HFFc6 (cell line): ENCODE data around the gene CCDC7. TPM values are rescaled to one million over a fixed set of nuclear protein-coding genes. Genes with fewer than 3 reads are reported as not detected.

Source experiments
- DNase-seq: peaks from one replicate; pipeline ENCODE4 v3.0.0-alpha.2; 2018
- H3K27ac Mint-ChIP-seq: 2 replicates; pipeline ENCODE4 v1.8.0; 2020; ENCODE audit warnings: mild to moderate bottlenecking, mixed read lengths
- H3K27me3 Mint-ChIP-seq: 2 replicates; pipeline ENCODE4 v1.8.0; 2021; ENCODE audit warnings: mild to moderate bottlenecking, moderate library complexity, mixed read lengths; ENCODE audit not compliant: insufficient read depth
- H3K36me3 Mint-ChIP-seq: 2 replicates; pipeline ENCODE4 v1.8.0; 2021; ENCODE audit warnings: low read depth, mixed read lengths
- H3K4me1 Mint-ChIP-seq: 2 replicates; pipeline ENCODE4 v1.8.0; 2020; ENCODE audit warnings: low read depth, mixed read lengths
- H3K4me3 Mint-ChIP-seq: 2 replicates; pipeline ENCODE4 v1.8.0; 2020; ENCODE audit warnings: mild to moderate bottlenecking, moderate library complexity, mixed read lengths
- H3K9me3 Mint-ChIP-seq: 2 replicates; pipeline ENCODE4 v1.8.0; 2020; ENCODE audit warnings: mild to moderate bottlenecking, mixed read lengths
- CTCF ChIP-seq: fragments of 200-600 bp; sonication (generic); IDR thresholded peaks from 2 replicates; pipeline ENCODE4 v1.5.0; 2021; ENCODE audit warnings: antibody characterized with exemption, mild to moderate bottlenecking
- total RNA-seq, 6 experiments: library from RNA; stranded (reverse); fragmentation: NEBNext Ultra II Directional; extraction: Animal tissue kit (Norgen Biotek cat#: 25700); gene quantifications; 2 replicates in 1 of 6; 3 replicates in 5 of 6; pipeline ENCODE4 v1.2.3, GENCODE V29; 2021

The CCDC7 gene
- total RNA-seq, 6 experiments from 2014 or later = 3.1 to 3.9 (median 3.7) TPM

DNA sequence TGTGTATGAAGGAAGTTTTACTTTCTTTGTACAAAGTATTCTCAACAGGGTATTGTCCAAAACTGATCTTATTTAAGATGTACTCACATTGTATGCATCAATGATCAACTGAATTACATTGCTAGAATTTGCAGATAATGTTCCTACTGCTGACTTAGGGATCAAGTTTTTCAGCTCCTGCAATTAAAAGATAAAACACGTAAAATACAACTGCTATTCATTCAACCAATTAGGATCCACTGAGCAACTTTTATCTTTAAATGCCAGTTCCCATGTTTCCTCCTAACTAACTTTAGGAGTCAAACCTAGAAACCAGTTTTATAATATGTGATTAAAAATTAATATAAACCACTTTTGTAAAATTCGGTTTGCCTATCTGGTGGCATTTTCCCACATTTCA, 476.2 kb downstream of the CCDC7 start:
- Mint-ChIP-seq H3K27ac (no peak overlapping the region; the same call in 1 of the 2 replicates), H3K27me3 (peaks cover 8% of the 10 kb centered on the region), H3K36me3 (peaks cover 67% of the 10 kb centered on the region), H3K4me1 (peaks cover 54% of the 10 kb centered on the region), H3K9me3 (no peaks in the 10 kb centered on the region), H3K4me3 (no peak overlapping the region)
- no peak for DNase-seq
- TF ChIP-seq CTCF = no peak

DNA sequence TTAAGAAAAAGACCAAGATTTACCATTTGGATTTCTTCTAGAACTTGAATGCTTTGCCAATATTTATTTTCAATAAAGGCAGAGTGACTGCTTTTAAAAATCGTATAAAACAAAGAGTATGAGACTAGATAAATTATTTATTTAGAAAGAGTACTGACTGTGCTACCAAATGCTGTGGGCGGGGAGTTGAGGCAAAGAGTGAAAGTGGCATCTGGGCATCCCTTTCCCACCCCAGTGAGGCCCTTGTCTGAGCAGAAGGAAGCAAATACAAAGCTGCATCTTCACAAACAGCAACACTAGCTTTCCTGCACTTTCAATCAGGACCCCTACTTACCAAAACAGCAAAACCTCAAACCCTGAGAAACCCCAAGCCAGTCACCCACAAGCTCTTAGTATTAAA, 477.2 kb downstream of the CCDC7 start:
- no peak overlapping the region for H3K4me3 Mint-ChIP-seq
- no peaks in the 10 kb centered on the region for H3K9me3 Mint-ChIP-seq
- peaks cover 8% of the 10 kb centered on the region for H3K27me3 Mint-ChIP-seq
- DNase-seq = no peak
- peaks cover 72% of the 10 kb centered on the region for H3K36me3 Mint-ChIP-seq
- TF ChIP-seq CTCF = no peak
- H3K4me1 Mint-ChIP-seq = peaks cover 59% of the 10 kb centered on the region
- H3K27ac Mint-ChIP-seq = peak overlapping the region; percentile 54

DNA sequence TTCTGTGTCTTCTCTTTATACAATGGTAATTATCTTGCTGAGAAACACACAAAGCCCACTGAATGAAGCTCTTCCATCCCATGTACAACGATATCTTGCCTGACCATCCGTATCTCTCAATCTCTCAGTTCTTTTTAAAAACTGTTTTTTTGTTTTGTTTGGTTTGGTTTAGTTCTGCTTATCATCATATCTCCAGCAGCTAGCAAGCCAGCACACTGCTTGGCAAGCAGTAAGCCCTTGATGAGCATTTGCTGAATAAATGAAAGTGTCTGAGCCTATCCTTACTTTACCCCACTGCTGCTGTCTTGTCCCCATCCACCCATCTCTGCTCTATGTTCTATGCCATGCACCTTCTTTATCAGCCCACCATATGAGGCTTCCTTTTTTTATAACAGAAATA, 477.9 kb downstream of the CCDC7 start:
- TF ChIP-seq CTCF = no peak
- DNase-seq = no peak
- Mint-ChIP-seq H3K4me1 (peaks cover 65% of the 10 kb centered on the region), H3K4me3 (peak overlapping the region; percentile 38), H3K36me3 (peaks cover 72% of the 10 kb centered on the region), H3K9me3 (no peaks in the 10 kb centered on the region), H3K27me3 (peaks cover 8% of the 10 kb centered on the region), H3K27ac (peak overlapping the region; percentile 54)

Other genes starting within 250 kb of the CCDC7 start
- 10 to 100 TPM; 16.5 to 19.3 (median 17.5) TPM for gene EPC1, start 99.0 kb upstream of the CCDC7 start, total RNA-seq